HAP-1 (cell line): ENCODE data around the gene RAN.

ENCODE experiments used
- DNase-seq, 2 experiments: peaks; one replicate each; pipeline ENCODE4 v3.0.0-alpha.2; 2016 to 2020; ENCODE audit warnings: low spot score in 2 of 2
- H3K27me3 ChIP-seq: fragments of 250-450 bp; sonication (Bioruptor Pico); 2 replicates; pipeline ENCODE4 v1.5.1; 2020; ENCODE audit warnings: low read depth, mild to moderate bottlenecking, moderate library complexity
- H3K36me3 ChIP-seq: fragments of 250-450 bp; sonication (Bioruptor Pico); replicated peaks from 2 replicates; pipeline ENCODE4 v1.5.1; 2020; ENCODE audit warnings: mild to moderate bottlenecking
- H3K4me1 ChIP-seq: fragments of 250-450 bp; sonication (Bioruptor Pico); 2 replicates; pipeline ENCODE4 v1.5.1; 2020; ENCODE audit warnings: mild to moderate bottlenecking
- H3K4me3 ChIP-seq: fragments of 250-450 bp; sonication (Bioruptor Pico); 2 replicates; pipeline ENCODE4 v1.5.1; 2020; ENCODE audit warnings: mild to moderate bottlenecking, moderate library complexity
- H3K9me3 ChIP-seq: fragments of 250-450 bp; sonication (Bioruptor Pico); 2 replicates; pipeline ENCODE4 v1.5.1; 2020; ENCODE audit warnings: mild to moderate bottlenecking, moderate library complexity
- in situ Hi-C: fragments of 300-500 bp; cut with MboI; formaldehyde crosslinking; loops from 3 replicates; pipeline ENCODE4 v1.14.3; 2020; ENCODE audit warnings: low sequenced_read_pairs, inconsistent platforms, mixed read lengths

Gene RAN

GRCh38 chr12:130916241-130916911, 44.5 kb downstream of the RAN start:
- in situ Hi-C loops: no loop called here
- Histone ChIP-seq H3K4me3 (no peak overlapping the region), H3K27me3 (peaks cover 25% of the 10 kb centered on the region)

GRCh38 chr12:130917607-130918006, 45.7 kb downstream of the RAN start:
- no peak for DNase-seq
- in situ Hi-C loops: no loop called here
- Histone ChIP-seq H3K4me3 (no peak overlapping the region), H3K4me1 (no peaks in the 10 kb centered on the region), H3K36me3 (no peaks in the 10 kb centered on the region), H3K27me3 (peaks cover 25% of the 10 kb centered on the region), H3K9me3 (no peaks in the 10 kb centered on the region)

More at GRCh38 chr12:130916241-130916911, 44.5 kb downstream of the RAN start:
- Histone ChIP-seq H3K9me3 (no peaks in the 10 kb centered on the region), H3K4me1 (no peaks in the 10 kb centered on the region), H3K36me3 (no peaks in the 10 kb centered on the region)
- peak; percentile 64 to 70 for DNase-seq

GRCh38 chr12:130919086-130919485, 47.2 kb downstream of the RAN start:
- Histone ChIP-seq H3K4me1 (no peaks in the 10 kb centered on the region), H3K36me3 (no peaks in the 10 kb centered on the region), H3K27me3 (peaks cover 25% of the 10 kb centered on the region), H3K9me3 (no peaks in the 10 kb centered on the region), H3K4me3 (no peak overlapping the region)
- in situ Hi-C loops: no loop called here
- no peak for DNase-seq

GRCh38 chr12:130920119-130920703, 48.3 kb downstream of the RAN start:
- H3K27me3 ChIP-seq: peaks cover 19% of the 10 kb centered on the region
- in situ Hi-C loops: no loop called here
- no peak for DNase-seq
- no peaks in the 10 kb centered on the region for H3K4me1 ChIP-seq
- no peak overlapping the region for H3K4me3 ChIP-seq
- no peaks in the 10 kb centered on the region for H3K9me3 ChIP-seq
- H3K36me3 ChIP-seq: no peaks in the 10 kb centered on the region

- H3K4me1 ChIP-seq: no peaks in the 10 kb centered on the region
- H3K27me3 ChIP-seq: peaks cover 14% of the 10 kb centered on the region
- no peaks in the 10 kb centered on the region for H3K9me3 ChIP-seq
- H3K4me3 ChIP-seq: no peak overlapping the region
- DNase-seq: no peak
- no peaks in the 10 kb centered on the region for H3K36me3 ChIP-seq
- in situ Hi-C loops: no loop called here
Measured at GRCh38 chr12:130920723-130921381, 49.0 kb downstream of the RAN start.

- Histone ChIP-seq H3K27me3 (peaks cover 5% of the 10 kb centered on the region), H3K36me3 (no peaks in the 10 kb centered on the region), H3K4me3 (no peak overlapping the region), H3K4me1 (no peaks in the 10 kb centered on the region), H3K9me3 (no peaks in the 10 kb centered on the region)
- in situ Hi-C loops: no loop called here
- DNase-seq: no peak
Measured at GRCh38 chr12:130922511-130922953, 50.7 kb downstream of the RAN start.

- Histone ChIP-seq H3K4me3 (no peak overlapping the region), H3K36me3 (no peaks in the 10 kb centered on the region), H3K9me3 (no peaks in the 10 kb centered on the region), H3K27me3 (peaks cover 21% of the 10 kb centered on the region), H3K4me1 (no peaks in the 10 kb centered on the region)
- in situ Hi-C loops: loop anchor here (25.0 kb wide), 1 partner anchor 1087 kb away; no protein-coding TSS in a partner anchor
- DNase-seq: no peak
Measured at GRCh38 chr12:130924966-130925665, 53.2 kb downstream of the RAN start.

GRCh38 chr12:130925666-130926015, 53.8 kb downstream of the RAN start:
- H3K4me1 ChIP-seq: no peaks in the 10 kb centered on the region
- H3K9me3 ChIP-seq: no peaks in the 10 kb centered on the region
- H3K4me3 ChIP-seq: no peak overlapping the region
- DNase-seq: no peak
- peaks cover 24% of the 10 kb centered on the region for H3K27me3 ChIP-seq
- in situ Hi-C loops: loop anchor here (25.0 kb wide), 1 partner anchor 1087 kb away; no protein-coding TSS in a partner anchor
- no peaks in the 10 kb centered on the region for H3K36me3 ChIP-seq
